Activated naive CD4-positive, alpha-beta T cell treated with anti-CD3 and anti-CD28 coated beads, Interleukin-2, amount 50 U/mL, for 16 hours (primary cell): Measurements from ENCODE around the gene CHCT1.
"Not testable (repeated sequence)": the region's sequence is repeated elsewhere in the genome, so short reads cannot be mapped to it uniquely, and the experiment has no call there.

Source experiments
- DNase-seq: peaks from one replicate; pipeline ENCODE4 v3.0.0-alpha.2; 2020

Gene CHCT1

GRCh38 chr17:60422162-60422665, at the start of gene CHCT1:
Gene CHCT1, plus strand, starts transcription at chr17:60422489. Its CDS starts 104 bp downstream, at chr17:60422593.
- no peak for DNase-seq

GRCh38 chr17:60372790-60373483, 49.4 kb upstream of the CHCT1 start:
- DNase-seq, result no peak

GRCh38 chr17:60378187-60378586, 44.1 kb upstream of the CHCT1 start:
- DNase-seq, result not testable (repeated sequence)

DNA sequence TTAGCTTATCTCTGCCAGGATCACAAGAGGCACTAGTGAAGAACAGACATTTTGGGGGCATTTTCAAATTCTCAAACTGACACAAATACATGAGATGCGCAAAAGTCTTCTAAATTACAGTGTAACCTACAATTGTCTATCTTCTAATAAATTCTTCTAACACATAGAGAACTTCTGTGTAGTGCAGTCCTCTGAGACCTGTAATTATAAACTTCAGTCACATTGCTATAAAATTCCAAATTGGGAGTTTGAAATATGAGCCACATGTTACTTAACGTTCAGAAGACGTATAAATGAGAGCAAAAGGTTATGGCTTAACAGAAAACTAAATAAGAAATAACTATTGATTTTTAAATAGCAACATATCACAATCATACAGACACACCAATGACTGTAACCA, 42.8 kb upstream of the CHCT1 start:
- DNase-seq, result not testable (repeated sequence)

- no peak for DNase-seq
These were observed 40.3 kb upstream of the CHCT1 start for GRCh38 chr17:60381958-60382357.

- DNase-seq, result no peak
These were observed 38.9 kb upstream of the CHCT1 start for GRCh38 chr17:60383379-60383778.

GRCh38 chr17:60384921-60385320, 37.4 kb upstream of the CHCT1 start:
- not testable (repeated sequence) for DNase-seq

DNA sequence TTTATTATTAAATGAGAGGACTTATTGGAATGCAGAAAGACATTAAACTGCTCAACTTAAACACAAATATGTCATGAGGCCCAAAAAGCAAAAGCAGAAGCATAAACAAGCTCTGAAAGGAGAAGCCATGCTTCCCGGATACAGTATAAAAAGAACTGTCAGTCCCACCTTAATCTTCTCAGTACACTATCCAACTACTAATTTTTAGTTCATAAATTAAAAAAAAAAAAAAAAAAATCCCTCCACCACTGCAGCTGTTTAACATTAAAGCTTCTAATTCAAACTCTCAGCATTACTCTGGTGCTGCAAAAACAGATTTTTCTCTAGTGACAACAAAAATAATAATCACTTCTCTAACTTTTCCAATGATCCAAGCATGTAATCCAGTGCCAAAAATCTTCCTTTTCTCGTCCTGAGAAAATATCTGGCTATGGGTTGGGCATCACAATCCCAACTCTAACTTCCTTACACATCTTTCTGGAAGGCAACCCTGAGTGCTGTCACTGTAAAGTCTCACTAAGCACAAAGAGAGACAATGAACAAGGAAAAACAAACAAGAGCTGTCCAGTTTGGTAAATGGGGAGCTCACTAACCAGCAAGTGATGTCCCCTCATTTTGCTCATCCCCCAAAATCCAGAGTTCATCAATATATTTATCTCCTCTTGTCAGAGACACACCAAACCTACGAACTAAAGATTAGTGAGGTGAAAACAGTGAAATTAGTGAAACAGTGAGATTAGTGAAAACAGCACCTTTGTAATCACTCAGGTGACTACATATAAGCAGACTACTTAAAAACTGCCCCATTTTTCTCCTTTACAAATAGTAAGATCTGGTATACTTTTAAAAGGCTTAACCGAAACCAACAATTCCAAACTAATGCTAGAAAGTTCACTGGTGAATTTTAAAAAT, 35.9 kb upstream of the CHCT1 start:
- no peak for DNase-seq

DNA sequence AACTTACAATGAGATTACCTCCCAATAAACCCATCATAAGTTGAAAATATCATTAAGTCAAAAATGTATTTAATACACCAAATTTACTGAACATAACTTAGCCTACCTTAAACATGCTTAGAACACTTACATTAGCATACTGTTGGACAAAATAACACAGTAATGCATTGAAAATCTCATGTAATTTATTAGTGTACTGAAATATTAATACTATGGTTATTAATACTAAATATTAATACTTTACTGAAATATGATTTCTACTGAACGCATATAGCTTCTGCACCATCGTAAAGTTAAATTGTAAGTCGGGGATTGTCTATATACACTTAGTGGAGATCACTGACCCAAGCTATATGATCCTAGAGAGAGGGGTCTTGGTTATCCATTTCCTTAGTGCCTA, 34.6 kb upstream of the CHCT1 start:
- no peak for DNase-seq

DNA sequence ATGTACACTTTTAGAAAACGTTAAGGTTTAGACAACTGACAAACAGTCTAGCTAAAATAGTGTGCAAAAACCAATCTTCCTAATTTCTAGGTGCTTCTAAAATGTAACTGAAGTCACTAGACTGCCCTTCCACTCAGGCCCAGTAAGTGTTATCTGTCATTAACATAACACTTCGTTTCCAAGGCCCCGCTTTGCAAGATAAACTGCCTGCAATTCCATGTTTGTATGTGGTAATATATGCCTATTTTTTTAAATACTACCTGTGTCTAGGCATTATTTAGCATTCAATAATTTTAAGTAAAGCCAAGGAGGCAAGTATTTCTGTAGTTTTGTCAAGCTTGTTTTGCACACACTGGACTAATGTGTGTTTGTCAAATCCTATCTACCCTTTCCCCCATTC, 33.5 kb upstream of the CHCT1 start:
- DNase-seq, result no peak

- no peak for DNase-seq
These were observed 32.1 kb upstream of the CHCT1 start for GRCh38 chr17:60390186-60390585.

DNA sequence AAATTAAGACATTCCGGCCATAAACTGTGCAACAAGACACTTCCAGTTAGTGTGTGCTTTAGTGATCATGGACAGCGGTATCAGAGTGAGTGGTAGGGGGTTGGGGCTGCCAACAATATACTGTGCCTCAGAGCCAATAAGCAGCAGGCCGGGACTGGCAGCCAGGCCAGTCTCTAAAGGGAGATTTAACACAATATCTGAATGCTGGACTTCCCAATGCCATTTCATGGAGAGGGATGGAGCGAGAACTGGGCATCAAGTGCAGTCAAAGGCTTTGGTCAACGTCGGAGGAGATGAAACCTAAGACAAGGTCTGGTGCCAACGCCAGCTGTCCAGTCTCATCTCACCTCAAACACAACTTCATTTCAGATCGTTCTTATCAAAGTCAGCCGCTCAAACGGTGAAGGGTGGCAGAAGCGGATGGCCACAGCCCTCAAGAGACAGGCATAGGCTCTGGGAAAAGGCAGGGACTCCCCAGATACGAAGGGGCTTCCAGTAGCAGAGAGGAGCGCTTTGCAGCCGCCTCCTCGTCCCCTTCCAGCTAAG, 31.3 kb upstream of the CHCT1 start:
- DNase-seq, result peak; percentile 12

DNA sequence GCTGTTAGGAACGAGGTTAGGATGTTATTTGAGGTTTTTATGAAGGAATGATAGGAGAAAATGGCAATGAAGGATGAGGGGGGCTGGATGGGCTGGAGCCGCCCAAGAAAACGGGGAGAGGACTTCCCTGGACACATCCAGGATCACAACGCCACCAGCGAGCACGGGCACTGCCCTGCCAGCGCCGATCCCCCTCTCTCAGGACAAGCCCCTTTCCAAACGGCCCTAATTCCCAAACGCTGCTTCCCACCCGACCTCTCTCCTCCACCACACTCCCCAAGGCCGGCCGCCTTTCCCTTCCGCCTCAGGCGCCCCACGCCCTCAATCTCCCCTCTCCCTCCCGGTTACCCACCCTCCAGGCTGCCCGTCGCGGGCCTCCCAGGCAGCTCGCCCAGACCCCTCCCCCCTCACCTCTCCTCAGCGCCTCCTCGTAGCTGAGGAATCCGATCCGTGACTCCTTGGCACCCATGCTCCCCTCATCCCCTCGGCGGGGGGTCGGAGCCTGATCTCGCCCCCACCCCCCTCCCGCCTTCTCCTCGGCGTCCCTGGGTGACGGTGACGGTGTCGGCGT, 30.7 kb upstream of the CHCT1 start:
- DNase-seq, result no peak

DNA sequence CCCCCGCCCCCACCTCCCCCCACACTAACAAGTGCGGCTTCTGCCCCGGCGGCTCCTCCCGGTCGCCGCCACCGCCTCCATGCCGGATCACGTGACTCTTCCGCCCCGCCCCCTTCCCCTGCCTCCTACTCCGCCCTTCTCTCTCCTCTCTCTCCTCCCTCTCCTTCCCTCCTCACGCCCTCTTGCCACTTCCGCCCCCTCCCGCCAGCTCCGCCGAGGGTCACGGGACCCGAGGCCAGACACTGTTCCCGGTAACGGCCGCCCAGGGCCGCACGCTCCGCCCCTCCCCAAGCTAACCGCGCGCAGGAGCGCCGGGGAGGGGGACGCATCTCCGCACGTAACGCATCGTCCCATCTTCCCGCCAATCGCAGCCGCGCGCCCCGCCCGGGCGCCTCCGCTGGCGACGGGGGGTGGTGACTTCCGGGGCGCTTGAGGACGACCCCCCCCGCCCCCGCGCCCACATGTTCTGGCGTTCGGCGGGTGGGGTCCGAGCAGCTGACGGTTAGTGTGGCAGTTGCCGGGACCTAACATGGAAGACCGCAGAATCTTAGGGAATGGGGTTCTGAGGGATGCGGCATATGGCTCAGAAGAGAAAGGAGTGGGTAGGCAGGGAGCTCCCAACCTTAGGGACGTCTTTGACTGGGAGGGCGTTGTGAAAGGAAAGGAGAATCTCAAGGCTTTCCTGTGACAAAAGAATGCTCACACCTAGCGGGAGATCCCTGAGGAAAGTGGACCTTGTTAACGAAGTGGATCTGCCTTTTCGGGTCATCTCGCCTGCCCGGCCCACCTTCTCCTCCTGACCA, 30.0 kb upstream of the CHCT1 start, which contains the start of gene USP32:
TSS of gene USP32 (minus strand) at position 92 of the 803 bp plus-strand sequence. CDS start 194 bp downstream, outside the sequence.
- DNase-seq, result peak; percentile 97

- DNase-seq, result peak; percentile 31
These were observed 29.2 kb upstream of the CHCT1 start for GRCh38 chr17:60392845-60393702.

DNA sequence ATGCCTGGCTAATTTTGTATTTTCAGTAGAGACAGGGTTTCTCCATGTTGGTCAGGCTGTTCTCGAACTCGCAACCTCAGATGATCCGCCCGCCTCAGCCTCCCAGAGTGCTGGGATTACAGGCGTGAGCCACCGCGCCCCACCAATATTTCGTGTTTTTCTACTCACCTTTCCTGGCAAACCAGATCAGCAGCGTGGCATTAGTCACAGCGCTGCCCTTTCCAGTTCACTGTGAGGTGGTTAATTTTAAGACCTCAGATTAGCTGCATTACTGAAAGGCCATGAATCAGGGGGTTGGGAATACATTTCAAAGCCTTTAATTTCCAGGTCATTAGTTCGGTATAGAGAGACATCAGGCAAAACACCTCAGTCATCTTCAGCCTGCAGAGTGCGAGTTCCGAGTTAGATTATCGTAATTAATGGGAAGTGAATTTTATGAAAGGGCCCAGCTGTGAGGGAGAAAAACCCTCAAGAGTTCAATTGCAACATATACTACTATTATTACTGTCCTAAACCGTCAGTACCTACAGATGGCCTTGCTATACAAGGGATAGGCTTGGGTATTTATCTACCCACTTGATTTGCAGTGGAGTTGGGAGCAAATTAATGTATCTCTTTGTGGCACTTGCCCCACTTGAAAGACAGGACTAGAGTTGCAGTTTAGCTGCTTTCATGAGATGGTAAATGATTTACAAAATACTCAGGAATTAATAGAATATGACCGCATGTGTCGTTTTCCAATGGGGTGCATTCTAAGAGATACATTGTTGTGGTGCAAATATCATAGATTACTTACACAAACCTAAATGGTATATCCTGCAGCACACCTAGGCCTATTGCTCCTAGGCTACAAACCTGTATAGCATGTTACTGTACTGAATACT, 28.2 kb upstream of the CHCT1 start:
- DNase-seq, result no peak

DNA sequence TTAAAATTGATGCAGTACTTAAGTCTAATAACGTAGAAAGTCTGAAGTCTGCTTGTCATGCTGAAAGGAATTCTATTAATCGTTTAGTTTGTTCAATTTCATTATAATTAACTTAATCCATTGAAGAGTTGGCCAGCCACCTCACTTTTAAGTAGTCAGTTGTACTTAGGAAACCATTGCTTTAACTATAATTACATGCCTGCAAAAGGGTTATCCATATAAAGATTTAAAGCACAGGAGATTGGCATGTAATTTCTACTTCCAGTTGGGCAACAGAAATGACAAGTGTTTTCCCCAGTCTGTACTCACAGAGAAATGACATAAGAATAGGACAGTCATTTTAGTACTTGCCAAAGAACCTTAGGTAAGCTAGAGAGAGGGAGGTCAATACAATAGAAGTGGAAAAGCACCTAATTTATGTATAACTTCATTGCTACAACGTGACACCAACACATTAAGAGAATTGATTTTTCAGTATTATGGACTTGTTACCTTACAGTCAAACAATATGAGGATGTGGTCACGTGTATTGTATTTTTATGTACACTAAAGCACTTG, 26.7 kb upstream of the CHCT1 start:
- DNase-seq, result no peak

DNA sequence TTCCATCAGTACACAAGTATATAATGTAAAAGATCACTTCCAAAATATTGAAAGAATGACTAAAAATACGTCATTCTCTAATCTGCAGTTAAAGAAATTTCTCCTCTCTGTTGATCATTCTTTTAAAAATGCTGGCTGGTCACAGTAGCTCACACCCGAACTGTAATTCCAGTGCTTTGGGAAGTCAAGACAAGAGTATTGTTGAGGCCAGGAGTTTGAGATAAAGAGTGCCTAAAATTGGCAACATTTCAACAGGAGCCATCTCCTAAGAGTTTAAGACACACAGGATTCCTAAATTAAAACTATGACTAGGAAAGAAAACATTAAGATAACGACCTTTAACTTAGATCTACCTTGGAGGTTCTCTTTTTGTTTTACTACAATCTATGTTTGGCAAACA, 25.9 kb upstream of the CHCT1 start:
- DNase-seq, result no peak

GRCh38 chr17:60398227-60398959, 23.9 kb upstream of the CHCT1 start:
- no peak for DNase-seq
